Measurements from ENCODE around the gene STRBP.

- no peak for TF ChIP-seq EZH2 (IDR thresholded peaks at IDR 0.05; ENCODE audit: insufficient read depth, poor library complexity, severe bottlenecking)
- no peak for TF ChIP-seq EZH2phosphoT487 (IDR thresholded peaks at IDR 0.05; ENCODE audit: insufficient read depth, low read depth)
Measured at GRCh38 chr9:123129423-123129822, 139.0 kb downstream of the STRBP start.
